ENCODE measurements around the gene RGMB.

- TF ChIP-seq POLR2AphosphoS5 (IDR thresholded peaks at IDR 0.05; ENCODE audit: insufficient read depth, low read depth, low read length) = no peak
- no peak for TF ChIP-seq CTCF (IDR thresholded peaks at IDR 0.05; ENCODE audit: extremely low read depth in 1 of 2, insufficient read depth in 1 of 2, low read depth in 1 of 2, low read length in 2 of 2)
- no peak for TF ChIP-seq EZH2 (IDR thresholded peaks at IDR 0.05; ENCODE audit: borderline replicate concordance, low read depth, low read length, severe bottlenecking)
- no peak for TF ChIP-seq POLR2A (IDR thresholded peaks at IDR 0.05; ENCODE audit: low read depth, low read length)
Observed at GRCh38 chr5:98780390-98780789, 6.9 kb downstream of the RGMB start.

Data from endothelial cell of umbilical vein (primary cell).